ENCODE results near the gene MSMB.

- TF ChIP-seq POLR2AphosphoS5 (IDR thresholded peaks at IDR 0.05; ENCODE audit: control insufficient read depth, insufficient read depth, low read depth, low read length) (no peak), ARID4B (CRISPR knock-in tag; IDR thresholded peaks at IDR 0.05) (no peak), FOSL1 (tag; conservative IDR thresholded peaks at IDR 0.05) (no peak), KAT7 (CRISPR knock-in tag; IDR thresholded peaks at IDR 0.05; ENCODE audit: borderline replicate concordance) (no peak), ZNF318 (IDR thresholded peaks at IDR 0.05; ENCODE audit: borderline replicate concordance in 1 of 2, low read depth in 1 of 2) (no peak), CTCF (IDR thresholded peaks at IDR 0.05 in 2 of 3, conservative IDR thresholded peaks at IDR 0.05 in 1 of 3; ENCODE audit: insufficient read depth in 2 of 3, low read depth in 1 of 3, low read length in 3 of 3) (no peak; a peak in 1 of 6 replicates), RFX1 (IDR thresholded peaks at IDR 0.05) (no peak), NONO (IDR thresholded peaks at IDR 0.05; ENCODE audit: low read depth in 2 of 2, low read length in 1 of 2) (no peak), NR2C2 (CRISPR knock-in tag; IDR thresholded peaks at IDR 0.05) (no peak), NR2C2 (tag; IDR thresholded peaks at IDR 0.05) (no peak), GABPA (tag; conservative IDR thresholded peaks at IDR 0.05; ENCODE audit: low read depth) (no peak), MAFG (tag; conservative IDR thresholded peaks at IDR 0.05) (no peak), CUX1 (CRISPR knock-in tag; IDR thresholded peaks at IDR 0.05) (no peak)
Observed at GRCh38 chr10:46069771-46070463, 23.8 kb upstream of the MSMB start.
